ENCODE results near the gene MYNN.

MYNN gene

DNA sequence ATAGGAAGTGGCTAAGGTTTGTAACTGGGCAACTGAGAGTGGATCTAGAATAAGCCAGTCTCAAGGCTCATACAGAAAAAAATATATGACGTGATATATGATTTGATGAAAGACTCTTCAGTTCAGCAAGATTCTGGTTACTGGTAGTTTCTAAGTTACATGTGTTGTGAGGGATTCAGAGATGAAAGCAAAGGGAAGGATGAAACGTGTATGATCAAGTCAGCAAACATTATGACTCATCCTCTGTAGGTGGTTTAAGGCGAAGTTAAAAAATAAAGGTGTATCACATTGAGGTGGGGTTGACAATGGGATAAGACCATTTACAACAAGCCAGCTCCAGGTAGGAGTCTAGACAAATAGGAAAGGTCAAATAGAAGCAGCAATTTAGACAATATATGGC is 24.5 kb upstream of the MYNN start:
- no peak overlapping the region for H3K4me3 ChIP-seq (ENCODE audit: low read depth, low read length)
- H3K27ac ChIP-seq (ENCODE audit: extremely low read depth, low read depth, low read length) = no peak overlapping the region
- TF ChIP-seq ZNF664 (tag by site-specific recombination; IDR thresholded peaks at IDR 0.05) = no peak
- TF ChIP-seq ZEB2 (tag by site-specific recombination; IDR thresholded peaks at IDR 0.05) = no peak
- TF ChIP-seq ZNF529 (tag by site-specific recombination; IDR thresholded peaks at IDR 0.05; ENCODE audit: insufficient replicate concordance) = no peak
- TF ChIP-seq ZSCAN16 (tag by site-specific recombination; IDR thresholded peaks at IDR 0.05) = no peak
- TF ChIP-seq ZNF248 (tag by site-specific recombination; IDR thresholded peaks at IDR 0.05) = no peak
- no peak for TF ChIP-seq ZBTB17 (tag by site-specific recombination; IDR thresholded peaks at IDR 0.05)
- TF ChIP-seq, protein P1, sequence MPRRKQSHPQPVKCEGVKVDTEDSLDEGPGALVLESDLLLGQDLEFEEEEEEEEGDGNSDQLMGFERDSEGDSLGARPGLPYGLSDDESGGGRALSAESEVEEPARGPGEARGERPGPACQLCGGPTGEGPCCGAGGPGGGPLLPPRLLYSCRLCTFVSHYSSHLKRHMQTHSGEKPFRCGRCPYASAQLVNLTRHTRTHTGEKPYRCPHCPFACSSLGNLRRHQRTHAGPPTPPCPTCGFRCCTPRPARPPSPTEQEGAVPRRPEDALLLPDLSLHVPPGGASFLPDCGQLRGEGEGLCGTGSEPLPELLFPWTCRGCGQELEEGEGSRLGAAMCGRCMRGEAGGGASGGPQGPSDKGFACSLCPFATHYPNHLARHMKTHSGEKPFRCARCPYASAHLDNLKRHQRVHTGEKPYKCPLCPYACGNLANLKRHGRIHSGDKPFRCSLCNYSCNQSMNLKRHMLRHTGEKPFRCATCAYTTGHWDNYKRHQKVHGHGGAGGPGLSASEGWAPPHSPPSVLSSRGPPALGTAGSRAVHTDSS (tag by site-specific recombination; IDR thresholded peaks at IDR 0.05) = no peak
- TF ChIP-seq ZNF239 (tag by site-specific recombination; IDR thresholded peaks at IDR 0.05) = no peak
- no peak for TF ChIP-seq YY1 (tag by site-specific recombination; IDR thresholded peaks at IDR 0.05)
- no peak for TF ChIP-seq ZNF223 (tag by site-specific recombination; IDR thresholded peaks at IDR 0.05)
- no peak for TF ChIP-seq ZNF133 (tag by site-specific recombination; IDR thresholded peaks at IDR 0.05)
- TF ChIP-seq, protein P2, sequence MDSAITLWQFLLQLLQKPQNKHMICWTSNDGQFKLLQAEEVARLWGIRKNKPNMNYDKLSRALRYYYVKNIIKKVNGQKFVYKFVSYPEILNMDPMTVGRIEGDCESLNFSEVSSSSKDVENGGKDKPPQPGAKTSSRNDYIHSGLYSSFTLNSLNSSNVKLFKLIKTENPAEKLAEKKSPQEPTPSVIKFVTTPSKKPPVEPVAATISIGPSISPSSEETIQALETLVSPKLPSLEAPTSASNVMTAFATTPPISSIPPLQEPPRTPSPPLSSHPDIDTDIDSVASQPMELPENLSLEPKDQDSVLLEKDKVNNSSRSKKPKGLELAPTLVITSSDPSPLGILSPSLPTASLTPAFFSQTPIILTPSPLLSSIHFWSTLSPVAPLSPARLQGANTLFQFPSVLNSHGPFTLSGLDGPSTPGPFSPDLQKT (IDR thresholded peaks at IDR 0.05; ENCODE audit: borderline replicate concordance, low read depth, low read length) = no peak
- no peak for TF ChIP-seq ZNF707 (tag by site-specific recombination; IDR thresholded peaks at IDR 0.05)
- no peak for TF ChIP-seq ZNF335 (tag by site-specific recombination; conservative IDR thresholded peaks at IDR 0.05)
- no peak for TF ChIP-seq ZNF843 (tag by site-specific recombination; IDR thresholded peaks at IDR 0.05)
- H3K9me3 ChIP-seq (ENCODE audit: control insufficient read depth, insufficient read depth, low read depth, low read length) = no peaks in the 10 kb centered on the region
- ChIA-PET POLR2A (no interaction called here), CTCF (no interaction called here)
- no peaks in the 10 kb centered on the region for H3K4me1 ChIP-seq (ENCODE audit: control insufficient read depth, insufficient read depth, low read length)
- no peaks in the 10 kb centered on the region for H3K36me3 ChIP-seq (ENCODE audit: control insufficient read depth in 2 of 2, insufficient read depth in 1 of 2, low read length in 2 of 2)

DNA sequence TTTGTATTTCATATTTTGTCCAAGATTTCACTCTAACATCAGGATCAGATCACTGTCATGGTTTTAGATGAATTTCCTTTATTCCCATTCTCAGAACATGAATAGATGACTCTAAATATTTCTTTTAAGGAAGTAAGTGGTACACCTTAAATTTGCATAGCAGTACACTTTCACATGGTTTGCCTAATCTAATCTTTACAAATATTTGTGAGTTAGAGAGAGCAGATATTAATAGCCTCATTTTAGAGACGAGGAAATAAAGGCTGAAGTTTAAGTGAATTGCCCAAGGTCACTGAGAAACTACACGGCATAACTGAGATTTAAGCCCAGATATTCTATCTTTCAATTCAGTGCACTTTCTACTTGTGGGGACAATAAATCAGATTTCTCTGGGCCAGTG is 22.5 kb upstream of the MYNN start:
- Histone ChIP-seq H3K4me3 (ENCODE audit: low read depth, low read length) (no peak overlapping the region), H3K9me3 (ENCODE audit: control insufficient read depth, insufficient read depth, low read depth, low read length) (no peaks in the 10 kb centered on the region), H3K27ac (ENCODE audit: extremely low read depth, low read depth, low read length) (no peak overlapping the region), H3K36me3 (ENCODE audit: control insufficient read depth in 2 of 2, insufficient read depth in 1 of 2, low read length in 2 of 2) (no peaks in the 10 kb centered on the region), H3K4me1 (ENCODE audit: control insufficient read depth, insufficient read depth, low read length) (no peaks in the 10 kb centered on the region)
- ChIA-PET CTCF (no interaction called here), POLR2A (no interaction called here)
- TF ChIP-seq ZNF391 (tag by site-specific recombination; IDR thresholded peaks at IDR 0.05; ENCODE audit: borderline replicate concordance, low read depth) = no peak
- TF ChIP-seq ZNF514 (tag by site-specific recombination; IDR thresholded peaks at IDR 0.05) = no peak
- TF ChIP-seq ZNF140 (tag by site-specific recombination; IDR thresholded peaks at IDR 0.05) = no peak
- TF ChIP-seq PRDM1 (tag by site-specific recombination; IDR thresholded peaks at IDR 0.05) = no peak
- TF ChIP-seq ZNF658 (tag by site-specific recombination; IDR thresholded peaks at IDR 0.05) = no peak
- TF ChIP-seq, protein P3, sequence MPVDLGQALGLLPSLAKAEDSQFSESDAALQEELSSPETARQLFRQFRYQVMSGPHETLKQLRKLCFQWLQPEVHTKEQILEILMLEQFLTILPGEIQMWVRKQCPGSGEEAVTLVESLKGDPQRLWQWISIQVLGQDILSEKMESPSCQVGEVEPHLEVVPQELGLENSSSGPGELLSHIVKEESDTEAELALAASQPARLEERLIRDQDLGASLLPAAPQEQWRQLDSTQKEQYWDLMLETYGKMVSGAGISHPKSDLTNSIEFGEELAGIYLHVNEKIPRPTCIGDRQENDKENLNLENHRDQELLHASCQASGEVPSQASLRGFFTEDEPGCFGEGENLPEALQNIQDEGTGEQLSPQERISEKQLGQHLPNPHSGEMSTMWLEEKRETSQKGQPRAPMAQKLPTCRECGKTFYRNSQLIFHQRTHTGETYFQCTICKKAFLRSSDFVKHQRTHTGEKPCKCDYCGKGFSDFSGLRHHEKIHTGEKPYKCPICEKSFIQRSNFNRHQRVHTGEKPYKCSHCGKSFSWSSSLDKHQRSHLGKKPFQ (tag by site-specific recombination; IDR thresholded peaks at IDR 0.05) = no peak
- TF ChIP-seq ZNF274 (IDR thresholded peaks at IDR 0.05; ENCODE audit: low read length) = no peak
- TF ChIP-seq ZNF274 (tag by site-specific recombination; IDR thresholded peaks at IDR 0.05; ENCODE audit: borderline replicate concordance) = no peak
- no peak for TF ChIP-seq ZNF560 (tag by site-specific recombination; IDR thresholded peaks at IDR 0.05; ENCODE audit: borderline replicate concordance)
- TF ChIP-seq ZBTB8A (tag by site-specific recombination; IDR thresholded peaks at IDR 0.05) = no peak
- no peak for TF ChIP-seq BCL11B (tag by site-specific recombination; IDR thresholded peaks at IDR 0.05; ENCODE audit: low read depth)
- TF ChIP-seq ZNF354C (tag by site-specific recombination; IDR thresholded peaks at IDR 0.05; ENCODE audit: borderline replicate concordance, low read depth) = no peak
- TF ChIP-seq ZNF48 (tag by site-specific recombination; IDR thresholded peaks at IDR 0.05) = no peak
- TF ChIP-seq ZFP69B (tag by site-specific recombination; IDR thresholded peaks at IDR 0.05) = no peak
- no peak for TF ChIP-seq ZNF16 (tag by site-specific recombination; IDR thresholded peaks at IDR 0.05; ENCODE audit: low read depth)
- TF ChIP-seq ZNF433 (tag by site-specific recombination; IDR thresholded peaks at IDR 0.05; ENCODE audit: low read depth) = no peak
- no peak for TF ChIP-seq ZNF112 (tag by site-specific recombination; IDR thresholded peaks at IDR 0.05)
- TF ChIP-seq, protein P4, sequence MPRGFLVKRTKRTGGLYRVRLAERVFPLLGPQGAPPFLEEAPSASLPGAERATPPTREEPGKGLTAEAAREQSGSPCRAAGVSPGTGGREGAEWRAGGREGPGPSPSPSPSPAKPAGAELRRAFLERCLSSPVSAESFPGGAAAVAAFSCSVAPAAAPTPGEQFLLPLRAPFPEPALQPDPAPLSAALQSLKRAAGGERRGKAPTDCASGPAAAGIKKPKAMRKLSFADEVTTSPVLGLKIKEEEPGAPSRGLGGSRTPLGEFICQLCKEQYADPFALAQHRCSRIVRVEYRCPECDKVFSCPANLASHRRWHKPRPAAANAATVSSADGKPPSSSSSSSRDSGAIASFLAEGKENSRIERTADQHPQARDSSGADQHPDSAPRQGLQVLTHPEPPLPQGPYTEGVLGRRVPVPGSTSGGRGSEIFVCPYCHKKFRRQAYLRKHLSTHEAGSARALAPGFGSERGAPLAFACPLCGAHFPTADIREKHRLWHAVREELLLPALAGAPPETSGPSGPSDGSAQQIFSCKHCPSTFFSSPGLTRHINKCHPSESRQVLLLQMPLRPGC (tag by site-specific recombination; IDR thresholded peaks at IDR 0.05) = no peak
